ENCODE results near the gene PBX1. TPM values are rescaled to one million over a fixed set of nuclear protein-coding genes. Genes with fewer than 3 reads are reported as not detected.

PBX1 gene
- total RNA-seq = 160 TPM

GRCh38 chr1:164558461-164559341 is at the start of gene PBX1:
Gene PBX1 (plus strand): TSS chr1:164559184.

Small RNA genes lying within 50 kb of the gene (small RNA-seq; reads per million reads assigned to genes)
- gene RF00017 (ENCODE audit: low replicate concordance) (not detected), gene RF00019 (ENCODE audit: low replicate concordance) (not detected), gene RNU6-171P (ENCODE audit: low replicate concordance) (not detected)
